Epidermal melanocyte (primary cell): ENCODE measurements around the gene C19orf12.

Source experiments
- DNase-seq: peaks from one replicate; pipeline ENCODE4 v3.0.0; 2011; ENCODE audit warnings: low spot score; ENCODE audit not compliant: insufficient read length

The C19orf12 gene

DNA sequence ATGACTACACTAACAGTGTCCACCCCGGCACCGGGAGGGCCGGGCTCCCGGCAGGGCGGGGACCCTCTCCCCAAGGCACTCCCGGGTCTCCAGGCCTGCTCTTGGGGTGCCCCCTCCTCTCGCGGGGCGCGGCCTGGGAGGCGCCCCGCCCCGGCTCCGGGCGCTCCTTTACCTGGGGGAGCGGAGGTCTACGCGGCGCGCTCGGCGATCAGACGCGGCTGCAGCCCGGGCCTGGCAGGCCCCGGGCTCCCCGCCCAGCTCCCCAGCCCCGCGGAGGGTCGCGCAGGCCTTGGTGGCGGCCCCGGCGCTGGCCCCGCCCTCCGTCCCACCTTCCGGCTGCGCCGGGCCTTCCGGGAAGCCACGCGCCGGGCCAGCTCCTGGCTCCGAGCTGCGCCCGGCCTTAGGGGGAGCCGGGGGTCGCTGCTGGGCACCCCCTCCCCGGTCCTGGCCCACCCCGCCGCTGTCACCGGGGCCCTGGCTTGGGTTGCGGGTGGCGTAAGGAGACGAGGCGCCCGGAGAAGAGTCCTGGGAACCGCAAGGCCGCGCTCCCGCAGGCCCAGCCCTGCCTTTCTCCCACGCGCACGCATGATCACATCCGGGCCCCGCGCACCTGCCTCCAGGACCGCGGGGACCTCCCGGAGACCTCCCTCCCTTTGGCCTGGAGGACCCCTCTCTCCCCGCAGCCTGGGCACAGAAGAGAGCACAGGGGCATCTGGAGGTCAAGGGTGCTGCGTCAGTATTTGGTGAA is at the start of gene C19orf12:
Gene C19orf12, minus strand, starts transcription at position 309 of the 748 bp plus-strand sequence. CDS start 6,848 bp downstream, outside the sequence.
- no peak for DNase-seq

GRCh38 chr19:29764361-29764760 is 49.3 kb upstream of the C19orf12 start:
- DNase-seq: no peak

DNA sequence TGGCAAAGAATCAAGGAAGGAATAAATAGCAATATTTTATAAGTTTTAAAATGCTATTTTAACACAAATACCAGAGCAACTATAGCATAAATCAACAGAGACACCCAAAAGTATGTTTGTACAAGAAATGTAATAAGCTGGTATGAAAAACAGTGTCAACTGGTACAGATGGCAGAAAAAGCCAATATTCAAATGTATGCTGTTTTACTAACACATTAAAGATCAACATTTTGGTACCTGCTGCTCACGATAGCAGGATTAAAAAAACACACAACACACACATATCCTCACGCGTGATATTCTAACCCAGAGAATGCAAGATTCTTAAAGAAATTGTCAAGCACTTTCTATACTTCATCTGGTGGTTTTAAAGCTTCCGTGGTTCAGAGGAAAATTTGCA is 48.1 kb upstream of the C19orf12 start:
- no peak for DNase-seq

DNA sequence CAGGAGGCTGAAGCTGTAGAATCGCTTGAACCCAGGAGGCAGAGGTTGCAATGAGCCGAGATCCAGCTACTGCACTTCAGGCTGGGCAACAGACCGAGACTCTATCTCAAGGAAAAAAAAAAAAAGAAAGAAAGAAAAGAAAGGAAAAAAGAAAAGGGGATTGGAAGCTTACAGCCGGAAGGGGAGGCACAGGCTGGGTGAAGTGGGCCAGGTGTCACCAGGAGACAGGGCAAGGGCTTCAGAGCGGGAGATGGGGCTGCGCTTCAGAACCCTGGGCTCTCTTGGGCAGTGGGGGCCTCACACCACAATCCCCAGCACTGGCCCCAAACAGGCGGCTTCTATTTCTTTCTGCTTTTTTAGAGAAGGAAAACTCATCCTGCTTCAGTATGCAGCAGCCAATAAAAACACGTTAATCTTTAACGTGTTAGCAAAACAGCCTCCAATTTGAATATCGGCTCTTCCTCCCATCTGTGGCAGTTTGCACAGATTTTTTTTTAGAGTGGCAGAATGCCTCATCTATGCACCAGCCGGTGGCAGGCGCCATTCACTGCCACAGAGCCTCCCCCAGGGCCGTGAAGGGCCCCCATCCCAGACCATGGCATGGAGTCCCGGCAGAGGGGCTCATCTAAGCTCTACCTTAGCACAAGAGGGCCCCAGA is 46.6 kb upstream of the C19orf12 start:
- no peak for DNase-seq

DNA sequence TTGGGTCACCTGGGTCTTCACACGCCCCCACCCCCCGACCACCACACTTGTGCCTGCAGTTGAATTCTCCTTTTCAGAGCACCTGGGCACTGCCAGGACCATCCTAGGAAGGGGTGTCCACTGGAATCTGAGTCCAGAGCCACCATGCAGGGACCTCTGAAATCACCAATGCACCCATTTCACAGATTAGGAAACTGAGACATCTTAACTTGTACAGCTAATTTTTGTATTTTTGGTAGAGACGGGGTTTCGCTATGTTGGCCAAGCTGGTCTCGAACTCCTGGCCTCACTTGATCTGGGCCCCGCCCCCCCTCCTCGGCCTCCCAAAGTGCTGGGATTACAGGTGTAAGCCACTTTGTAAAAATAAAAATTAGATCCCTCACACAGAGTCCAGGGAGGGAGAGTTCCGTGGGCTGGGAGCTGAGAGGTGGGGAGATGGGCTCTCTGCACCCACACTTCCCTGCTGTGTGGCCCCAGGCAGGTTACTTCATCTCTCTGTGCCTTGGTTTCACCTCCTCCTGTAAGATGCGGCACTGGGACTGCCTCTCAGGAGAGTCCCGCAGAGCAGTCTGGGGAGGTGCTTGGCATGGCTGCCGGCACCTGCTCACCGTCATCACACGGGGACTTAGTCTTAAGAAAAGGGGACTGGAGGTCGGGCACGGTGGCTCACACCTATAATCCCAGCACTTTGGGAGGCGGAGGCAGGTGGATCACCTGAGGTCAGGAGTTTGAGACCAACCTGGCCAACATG is 45.9 kb upstream of the C19orf12 start:
- DNase-seq: no peak

- DNase-seq: no peak
These were observed 44.3 kb upstream of the C19orf12 start for GRCh38 chr19:29759359-29759758.

DNA sequence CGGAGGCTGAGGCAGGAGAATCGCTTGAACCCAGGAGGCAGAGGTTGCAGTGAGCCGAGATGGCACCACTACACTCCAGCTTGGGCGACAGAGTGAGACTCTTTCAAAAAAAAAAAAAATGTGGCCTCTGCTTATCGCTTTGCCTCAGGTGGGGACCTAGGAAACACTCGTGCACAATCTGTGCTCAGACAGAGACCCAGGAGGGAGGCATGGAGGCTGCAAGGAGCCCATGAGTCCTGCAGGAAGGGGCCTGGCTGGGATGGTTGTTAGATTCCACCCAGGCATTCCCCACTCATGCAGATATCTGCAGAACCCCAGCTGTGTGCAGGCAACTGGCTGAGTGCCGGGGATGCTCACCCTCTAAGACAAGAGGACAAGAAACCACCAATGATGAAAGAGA is 43.8 kb upstream of the C19orf12 start:
- DNase-seq: no peak

DNA sequence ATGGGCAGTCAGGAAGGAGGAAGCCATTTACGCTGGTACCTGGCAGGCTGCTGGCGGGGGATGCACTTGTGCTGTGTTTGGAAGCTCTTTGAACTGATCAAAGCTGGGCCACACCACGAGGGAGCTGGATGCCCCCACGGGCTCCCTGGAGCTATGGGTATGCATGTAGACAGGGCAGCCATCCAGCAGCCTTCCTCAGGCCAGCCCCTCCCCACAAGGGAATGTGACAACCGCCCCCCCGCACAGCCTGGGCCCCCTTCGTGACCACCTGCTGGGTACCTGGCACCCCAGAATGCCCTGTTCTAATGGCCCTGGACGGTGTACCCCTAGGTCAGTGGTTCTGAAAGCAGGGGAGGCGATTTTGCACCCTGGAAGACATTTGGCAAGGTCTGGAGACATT is 42.5 kb upstream of the C19orf12 start:
- no peak for DNase-seq

- DNase-seq: no peak
These were observed 38.9 kb upstream of the C19orf12 start for GRCh38 chr19:29753934-29754305.

GRCh38 chr19:29753190-29753933 is 38.3 kb upstream of the C19orf12 start:
- DNase-seq: no peak

DNA sequence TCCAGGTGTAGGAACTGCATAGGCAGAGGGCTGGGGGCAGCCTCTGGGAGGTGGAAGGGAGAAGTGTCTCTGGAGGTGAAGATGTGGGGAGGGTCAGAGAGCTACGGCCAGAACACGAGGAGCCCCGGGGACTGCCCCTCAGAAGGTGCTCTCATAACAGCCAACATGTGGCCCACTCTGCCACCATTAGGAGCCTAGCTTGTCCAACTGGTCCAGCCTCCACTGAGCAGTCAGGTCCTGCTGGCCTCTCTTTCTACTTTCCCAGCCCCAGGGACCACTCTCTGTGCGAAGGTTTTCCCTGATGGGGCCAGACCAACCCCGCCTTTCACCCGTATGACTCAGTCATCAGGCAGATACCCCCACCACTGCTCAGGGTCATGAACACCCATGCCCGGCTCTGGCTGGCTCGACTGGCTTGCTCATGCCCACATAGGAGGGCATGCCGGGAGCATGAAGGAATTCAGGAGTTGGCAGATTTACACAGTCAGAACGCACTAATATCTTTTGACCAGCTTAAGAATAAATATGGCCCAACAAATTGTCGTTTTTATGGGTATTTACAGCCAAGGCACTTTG is 37.5 kb upstream of the C19orf12 start:
- DNase-seq: no peak

GRCh38 chr19:29751932-29752331 is 36.9 kb upstream of the C19orf12 start:
- no peak for DNase-seq

GRCh38 chr19:29750001-29750400 is 34.9 kb upstream of the C19orf12 start:
- DNase-seq: no peak

GRCh38 chr19:29748996-29749849 is 34.2 kb upstream of the C19orf12 start:
- no peak for DNase-seq

- DNase-seq: no peak
These were observed 30.2 kb upstream of the C19orf12 start for GRCh38 chr19:29745253-29745652.

GRCh38 chr19:29743681-29744080 is 28.6 kb upstream of the C19orf12 start:
- no peak for DNase-seq

DNA sequence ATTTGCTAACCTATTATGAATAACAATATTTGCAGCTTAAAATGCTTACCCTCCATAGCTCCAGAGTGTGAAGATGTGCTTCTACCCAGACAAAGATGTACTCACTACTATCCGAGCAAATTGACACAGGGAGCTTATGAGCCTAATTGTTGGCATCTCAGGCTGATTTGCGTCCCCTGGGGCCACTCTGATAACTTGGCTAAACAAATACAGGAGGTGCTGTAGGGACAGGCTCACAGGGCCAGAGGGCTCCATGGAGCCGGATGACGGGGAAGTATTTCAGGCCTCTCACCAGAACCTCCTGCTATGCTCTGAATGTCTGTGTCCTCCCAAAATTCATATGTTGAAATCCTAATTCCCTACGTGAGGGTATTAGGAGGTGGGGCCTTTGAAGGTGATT is 26.7 kb upstream of the C19orf12 start:
- DNase-seq: no peak

- no peak for DNase-seq
These were observed 26.2 kb upstream of the C19orf12 start for GRCh38 chr19:29741226-29741625.

- DNase-seq: no peak
These were observed 22.5 kb upstream of the C19orf12 start for GRCh38 chr19:29737461-29738000.

GRCh38 chr19:29735829-29736228 is 20.8 kb upstream of the C19orf12 start:
- no peak for DNase-seq
